GM19351 (cell line): ENCODE data around the gene SH2D2A.
A peak's percentile ranks its signal among the peaks of the same experiment; 100 is the strongest.

Experiments used
- ATAC-seq: cut with Tn5 transposase; IDR thresholded peaks from one replicate; pipeline ENCODE4 v1.9.1; 2021; ENCODE audit warnings: mild to moderate bottlenecking, moderate library complexity; ENCODE audit not compliant: unreplicated experiment

SH2D2A gene

DNA sequence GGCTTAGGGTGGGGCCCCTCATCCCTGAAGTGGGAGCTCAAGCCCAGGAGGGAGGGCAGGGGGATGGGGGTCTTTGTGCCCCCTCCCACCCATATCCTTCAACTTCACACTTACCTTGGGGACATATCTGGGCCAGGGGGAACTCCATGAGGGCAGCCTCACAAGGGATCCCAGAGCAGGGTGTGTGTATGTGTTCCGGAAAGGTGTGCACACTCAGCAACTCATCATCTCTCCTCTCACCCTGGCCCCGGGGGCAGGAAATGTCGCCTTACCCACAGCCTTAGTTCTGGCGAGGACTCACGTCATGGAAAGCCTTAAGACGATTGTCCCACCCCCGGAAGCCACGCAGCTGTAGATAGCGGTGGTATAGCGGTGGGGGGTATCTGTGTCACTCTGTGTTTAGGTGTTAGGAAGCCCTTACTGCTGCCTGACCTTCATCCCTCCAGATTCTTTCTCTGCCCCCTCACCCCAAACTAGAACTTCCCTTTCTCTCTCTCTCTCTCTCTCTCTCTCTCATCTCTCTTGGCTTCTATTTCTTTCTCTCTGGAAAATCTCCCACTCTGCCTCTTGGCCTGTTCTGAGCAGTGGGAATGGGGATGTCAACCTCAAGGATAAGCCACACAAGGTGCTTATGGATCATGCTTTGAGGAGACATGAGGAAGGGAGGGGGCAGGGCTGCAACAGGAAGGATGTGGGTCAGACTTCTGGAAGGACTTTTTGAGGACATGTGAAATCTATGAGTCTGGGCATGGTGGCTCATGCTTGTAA lies at the start of gene SH2D2A:
Gene SH2D2A, minus strand, starts transcription at position 288 of the 768 bp plus-strand sequence. Its CDS starts 140 bp downstream, at position 148.
- peak; percentile 91 for ATAC-seq

DNA sequence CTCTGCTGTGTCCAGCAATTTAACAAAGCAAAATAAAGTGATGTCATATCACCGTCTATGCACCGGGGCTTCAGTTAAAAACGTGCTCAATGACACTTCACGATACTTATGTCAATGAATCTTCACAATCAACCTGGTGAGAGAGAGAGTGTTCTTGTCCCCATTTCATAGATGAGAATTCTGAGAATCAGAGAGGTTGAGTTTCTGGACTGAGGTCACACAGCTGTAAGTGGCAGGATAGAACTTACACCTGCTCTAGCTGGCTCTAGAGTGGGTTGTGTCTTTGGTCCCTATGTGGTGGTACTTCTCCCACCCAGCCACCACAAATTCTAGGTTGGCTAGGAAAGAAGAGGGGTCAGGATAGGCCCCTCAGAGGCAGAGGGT lies 49.2 kb upstream of the SH2D2A start:
- no peak for ATAC-seq

- no peak for ATAC-seq
These were observed 48.6 kb upstream of the SH2D2A start for GRCh38 chr1:156865258-156865657.

- ATAC-seq: no peak
These were observed 48.1 kb upstream of the SH2D2A start for GRCh38 chr1:156864796-156865195.

- no peak for ATAC-seq
These were observed 47.0 kb upstream of the SH2D2A start for GRCh38 chr1:156863631-156864030.

- ATAC-seq: no peak
These were observed 46.5 kb upstream of the SH2D2A start for GRCh38 chr1:156862997-156863599.

DNA sequence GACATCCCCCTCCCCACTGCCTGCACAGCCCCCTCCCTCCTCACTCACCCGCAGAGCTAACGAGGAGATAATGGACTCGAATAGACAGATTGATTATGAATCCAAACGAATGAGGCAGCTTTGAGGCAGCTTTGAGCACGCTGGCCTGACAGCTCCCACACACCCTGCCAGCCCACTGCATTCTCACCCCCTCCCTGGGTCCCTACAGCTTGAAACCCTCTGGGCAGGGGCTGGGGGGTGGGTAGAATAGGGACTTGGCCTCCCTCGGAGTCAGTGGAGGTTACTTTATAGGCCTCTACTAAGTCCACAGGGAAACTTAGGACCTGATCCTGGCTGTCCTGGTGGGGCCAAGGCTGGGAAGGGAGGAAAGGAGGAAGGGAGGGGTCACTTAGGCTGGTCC lies 45.9 kb upstream of the SH2D2A start:
- ATAC-seq: no peak

GRCh38 chr1:156860628-156861423 lies 44.2 kb upstream of the SH2D2A start, which contains the start of gene NTRK1:
NTRK1 (plus strand) TSS chr1:156860865; CDS start chr1:156860935, 70 bp downstream.
- peak; percentile 35 for ATAC-seq

GRCh38 chr1:156860113-156860627 lies 43.5 kb upstream of the SH2D2A start:
- ATAC-seq: peak; percentile 66

DNA sequence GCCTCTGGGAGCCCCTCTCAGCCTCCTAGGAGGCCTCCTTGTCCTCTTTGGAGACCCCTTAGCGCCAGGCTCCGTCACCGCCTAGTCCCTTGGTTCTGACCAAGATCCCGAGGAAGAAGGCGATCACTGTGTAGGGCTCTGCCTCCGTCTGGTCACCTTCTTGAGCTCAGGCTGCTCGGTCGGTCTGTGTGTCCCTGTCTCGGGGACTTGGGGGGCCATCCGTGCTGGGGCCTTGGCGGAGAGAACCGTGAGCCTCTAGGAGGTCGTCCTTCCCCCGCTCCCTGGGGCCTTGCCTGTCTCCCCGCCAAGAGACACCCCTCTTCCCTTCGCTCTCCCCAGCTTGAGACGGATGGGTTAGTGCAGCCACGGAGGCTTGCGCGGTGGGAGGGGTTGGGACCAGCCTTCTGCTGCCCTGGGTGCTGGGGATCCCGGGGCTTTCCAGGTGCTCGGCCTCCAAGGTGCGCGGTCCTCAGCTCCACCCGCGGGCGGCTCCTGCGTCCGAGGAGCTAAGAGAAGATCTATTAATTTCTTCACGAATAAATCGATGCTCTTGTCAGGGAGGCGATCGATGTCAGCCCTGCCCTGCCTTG lies 43.0 kb upstream of the SH2D2A start:
- no peak for ATAC-seq

- no peak for ATAC-seq
These were observed 42.4 kb upstream of the SH2D2A start, which contains the start of gene INSRR for GRCh38 chr1:156858959-156859522. INSRR (minus strand) TSS chr1:156859117; CDS start chr1:156858621, 496 bp downstream.

GRCh38 chr1:156858555-156858956 lies 41.9 kb upstream of the SH2D2A start:
- ATAC-seq: no peak

DNA sequence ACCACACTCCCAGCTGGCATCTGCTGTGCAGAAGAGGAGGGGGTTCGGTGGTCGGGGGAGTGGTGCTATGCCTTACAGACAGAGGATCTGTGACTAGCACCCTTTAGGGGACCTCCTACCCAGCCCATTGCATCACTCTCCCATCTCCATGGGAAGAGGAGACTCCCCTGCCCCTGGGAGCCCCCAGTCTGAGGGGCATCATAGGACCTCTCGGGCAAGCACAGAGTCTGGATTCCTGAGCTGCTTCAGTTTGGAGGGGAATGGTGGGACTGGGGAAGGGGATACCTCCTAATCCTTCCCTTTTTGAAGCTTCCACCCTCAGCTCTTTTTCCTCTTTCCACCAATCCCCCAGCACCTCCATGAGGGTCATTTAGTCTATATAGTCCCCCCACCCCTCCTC lies 40.9 kb upstream of the SH2D2A start:
- ATAC-seq: no peak

GRCh38 chr1:156856282-156856785 lies 39.7 kb upstream of the SH2D2A start:
- no peak for ATAC-seq

DNA sequence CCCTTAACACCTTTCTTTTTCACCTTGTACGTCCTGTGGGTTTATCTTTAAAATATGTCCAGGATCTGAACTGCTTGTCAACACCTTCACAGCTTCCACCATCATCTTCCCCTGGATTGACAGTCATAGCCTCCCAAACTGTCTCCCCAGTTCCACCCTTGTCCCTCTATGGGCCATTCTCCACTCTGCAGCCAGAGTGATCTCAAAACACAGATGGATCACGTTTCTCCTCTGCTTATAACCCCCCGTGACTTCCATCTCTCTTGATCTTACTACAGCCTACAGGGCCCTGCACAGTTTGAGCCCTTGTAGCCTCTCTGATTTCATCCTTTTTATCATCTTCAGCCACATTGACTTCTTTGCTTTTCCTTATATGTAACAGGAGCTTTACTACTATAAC lies 38.0 kb upstream of the SH2D2A start:
- no peak for ATAC-seq

- ATAC-seq: no peak
These were observed 37.1 kb upstream of the SH2D2A start for GRCh38 chr1:156853761-156854160.

- no peak for ATAC-seq
These were observed 35.8 kb upstream of the SH2D2A start for GRCh38 chr1:156852418-156852874.

GRCh38 chr1:156851779-156852417 lies 35.2 kb upstream of the SH2D2A start:
- no peak for ATAC-seq

- no peak for ATAC-seq
These were observed 32.5 kb upstream of the SH2D2A start for GRCh38 chr1:156849151-156849496.
